TTC549 (cell line): ENCODE data around the gene TRIM6.
"Not testable (repeated sequence)": the region's sequence is repeated elsewhere in the genome, so short reads cannot be mapped to it uniquely, and the experiment has no call there.

Experiments
- FAIRE-seq: peaks from 2 replicates; lab custom pipeline; 2012; peaks lifted over from hg19 to GRCh38; lab: Jason Lieb, UNC

Gene TRIM6

DNA sequence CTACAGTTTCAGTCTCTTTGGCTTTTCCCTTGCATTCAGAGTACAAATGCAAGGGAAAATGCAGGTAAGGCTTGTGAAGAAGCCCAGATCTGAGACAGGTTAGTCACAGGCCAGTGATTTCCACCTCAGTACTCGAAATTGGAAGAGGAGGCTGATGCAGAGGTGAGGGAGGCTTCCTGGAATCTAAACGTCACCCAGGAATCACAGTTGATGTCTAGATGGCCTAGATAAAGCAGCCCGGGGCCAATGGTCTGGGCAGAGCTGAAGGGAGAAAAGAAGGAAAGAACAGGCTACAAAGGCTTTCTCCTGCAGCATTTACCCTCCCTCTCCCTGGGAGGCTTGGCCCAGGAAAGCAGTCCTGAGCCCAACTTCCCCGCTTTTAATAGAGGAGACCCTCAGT is 8.5 kb downstream of the TRIM6 start:
- FAIRE-seq, result no peak

DNA sequence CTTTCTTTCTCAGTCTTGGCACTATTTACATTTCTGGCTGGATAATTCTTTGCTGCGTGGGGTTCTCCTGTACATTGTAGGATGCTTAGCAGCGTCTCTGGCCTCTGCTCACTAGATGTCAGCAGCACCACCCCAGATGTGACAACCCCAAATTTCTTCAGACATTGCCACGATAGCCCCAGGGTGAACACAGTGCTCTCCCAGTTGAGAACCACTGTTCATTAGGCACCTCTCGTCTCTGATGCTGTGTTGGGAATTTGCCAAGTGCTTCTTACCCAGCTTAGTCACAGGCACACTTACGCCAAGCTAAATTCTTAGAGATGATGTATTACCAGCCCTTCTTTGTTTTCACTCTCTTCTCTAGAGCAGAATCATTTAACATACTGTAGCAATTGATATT is 9.4 kb downstream of the TRIM6 start:
- no peak for FAIRE-seq

DNA sequence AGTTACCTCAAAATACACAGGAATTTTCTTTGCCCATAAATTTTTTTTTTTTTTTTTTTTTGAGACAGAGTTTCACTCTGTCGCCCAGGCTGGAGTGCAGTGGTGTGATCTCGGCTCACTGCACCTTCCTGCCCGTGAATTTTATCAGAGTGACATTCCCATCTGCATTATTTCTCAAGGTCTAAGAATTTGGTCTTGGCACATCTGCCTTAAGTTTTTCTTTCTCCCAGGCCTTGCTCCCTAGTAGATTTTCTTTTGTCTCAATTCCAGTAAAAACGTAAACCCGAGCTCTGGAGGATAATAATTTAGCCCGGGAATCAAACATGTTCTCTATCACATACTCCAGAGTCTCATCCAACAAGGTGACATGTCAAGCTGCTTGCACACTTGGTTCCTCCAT is 12.4 kb downstream of the TRIM6 start:
- no peak for FAIRE-seq

DNA sequence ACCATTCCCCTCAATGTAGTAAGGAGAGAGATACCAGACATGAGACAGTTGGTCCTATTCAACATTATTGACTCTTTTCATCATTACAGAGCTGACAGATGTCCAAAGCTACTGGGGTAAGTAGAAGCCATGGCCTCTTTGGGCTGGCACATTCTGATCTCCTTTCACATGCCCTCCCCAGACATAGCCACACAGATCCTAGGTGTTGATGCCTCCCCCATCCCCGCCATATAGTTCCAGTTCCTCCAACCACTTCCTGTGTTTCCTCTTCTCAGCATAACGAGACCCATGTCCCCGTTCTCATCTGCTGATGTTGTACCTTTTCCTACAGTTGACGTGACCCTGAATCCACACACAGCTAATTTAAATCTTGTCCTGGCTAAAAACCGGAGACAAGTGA is 14.0 kb downstream of the TRIM6 start:
- FAIRE-seq, result no peak

DNA sequence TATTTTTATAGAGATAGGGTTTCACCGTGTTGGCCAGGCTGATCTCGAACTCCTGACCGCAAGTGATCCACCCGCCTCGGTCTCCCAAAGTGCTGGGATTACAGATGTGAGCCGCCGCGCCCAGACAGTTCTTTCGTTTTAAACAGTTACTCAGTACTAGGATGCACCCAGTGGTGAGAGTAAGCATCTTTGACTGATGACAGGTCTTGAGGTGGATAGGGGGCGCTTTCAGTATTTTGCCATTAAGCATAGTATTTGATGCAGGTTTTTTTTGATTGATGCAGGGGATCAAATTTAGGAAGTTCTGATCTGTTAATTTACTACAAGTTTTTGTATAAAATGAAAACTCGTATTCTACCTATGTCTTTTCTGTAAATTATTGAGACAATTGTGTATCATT is 15.2 kb downstream of the TRIM6 start:
- no peak for FAIRE-seq

DNA sequence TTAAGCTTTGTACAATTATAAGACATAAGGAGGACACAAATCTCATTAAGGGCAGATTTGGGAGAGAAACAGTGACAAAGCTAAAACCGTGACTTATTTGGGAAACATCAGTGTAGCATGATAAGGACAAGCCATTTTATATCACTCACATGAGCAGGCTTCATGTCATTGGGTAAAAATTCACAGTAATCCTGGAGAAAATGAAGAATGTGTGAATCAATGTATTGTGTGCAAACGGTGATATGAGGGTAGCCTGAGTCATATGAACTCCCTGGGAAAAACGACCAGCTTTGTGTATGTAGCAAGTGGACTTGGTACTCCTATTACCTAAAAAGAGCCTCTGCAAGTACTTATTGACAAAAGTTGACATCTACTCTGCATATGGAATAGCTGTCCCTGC is 22.4 kb downstream of the TRIM6 start:
- FAIRE-seq, result no peak

DNA sequence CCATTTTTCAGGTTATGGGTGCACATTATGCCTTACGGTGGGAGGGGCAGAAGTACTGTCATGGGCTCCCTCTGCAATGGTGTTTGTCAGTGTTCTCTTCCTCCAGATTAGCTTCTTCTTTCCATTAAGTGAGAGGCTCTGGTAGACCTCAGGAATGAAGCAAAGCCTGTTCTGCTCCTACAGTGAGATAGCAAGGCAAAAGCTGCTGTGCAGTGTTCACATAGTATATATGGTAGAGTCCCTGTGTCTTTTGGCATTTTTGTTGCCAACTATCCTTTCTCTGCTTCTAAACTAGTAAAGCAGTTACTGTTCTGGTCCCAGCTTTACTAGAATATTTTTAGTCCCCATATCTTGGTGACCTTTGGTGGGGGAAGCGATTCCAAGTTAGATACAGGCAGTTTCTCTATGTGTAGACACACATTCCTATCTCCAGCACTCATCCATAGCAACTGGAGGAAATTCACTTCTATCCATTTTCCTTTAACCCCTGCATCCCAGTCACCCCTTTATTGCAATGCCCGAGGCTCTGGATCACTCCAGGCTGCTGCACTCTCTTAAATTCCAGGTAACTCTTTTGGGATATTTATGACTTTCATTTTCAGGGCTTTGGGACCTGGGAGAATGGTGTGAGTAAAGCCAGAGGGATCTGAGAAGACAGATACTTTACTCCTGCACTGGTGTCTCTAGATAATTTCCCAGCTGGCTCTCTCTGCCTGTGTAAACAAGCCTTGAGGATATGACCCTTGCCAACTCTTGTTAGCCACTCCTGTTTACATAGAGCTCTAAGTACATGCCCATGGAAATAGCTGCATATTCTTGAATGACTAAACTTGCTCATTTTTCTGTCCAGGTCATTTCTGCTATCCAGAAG is 24.4 kb downstream of the TRIM6 start:
- no peak for FAIRE-seq

DNA sequence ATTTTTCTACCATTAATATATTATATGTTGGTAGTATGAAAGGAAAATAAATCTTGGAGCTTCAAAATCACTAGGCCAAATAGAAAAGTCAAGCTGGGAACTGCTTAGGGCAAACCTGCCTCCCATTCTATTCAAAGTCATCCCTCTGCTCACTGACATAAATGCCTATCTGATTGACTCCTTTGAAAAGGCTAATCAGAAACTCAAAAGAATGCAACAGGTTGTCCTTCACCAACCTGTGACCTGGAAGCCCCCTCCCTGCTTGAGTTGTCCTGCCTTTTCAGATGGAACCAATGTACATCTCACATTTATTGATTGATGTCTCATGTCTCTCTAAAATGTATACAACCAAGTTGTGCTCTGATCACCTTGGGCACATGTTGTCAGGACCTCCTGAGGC is 25.1 kb downstream of the TRIM6 start:
- FAIRE-seq, result no peak

DNA sequence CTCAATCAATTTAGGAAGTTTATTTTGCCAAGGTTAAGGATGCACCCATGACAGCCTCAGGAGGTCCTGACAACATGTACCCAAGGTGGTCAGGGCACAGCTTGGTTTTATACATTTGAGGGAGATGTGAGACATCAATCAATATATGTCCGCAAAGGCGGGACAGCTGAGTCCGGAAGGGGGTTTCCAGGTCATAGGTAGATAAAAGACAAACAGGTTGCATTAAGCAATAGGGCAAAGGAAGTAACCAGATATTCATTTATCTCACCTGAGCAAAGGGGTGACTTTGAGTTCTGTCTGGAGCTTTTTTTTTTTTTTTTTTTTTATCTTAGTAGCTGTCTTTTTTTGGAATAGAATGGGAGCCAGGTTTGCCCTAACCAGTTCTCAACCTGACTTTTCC is 26.4 kb downstream of the TRIM6 start:
- no peak for FAIRE-seq

DNA sequence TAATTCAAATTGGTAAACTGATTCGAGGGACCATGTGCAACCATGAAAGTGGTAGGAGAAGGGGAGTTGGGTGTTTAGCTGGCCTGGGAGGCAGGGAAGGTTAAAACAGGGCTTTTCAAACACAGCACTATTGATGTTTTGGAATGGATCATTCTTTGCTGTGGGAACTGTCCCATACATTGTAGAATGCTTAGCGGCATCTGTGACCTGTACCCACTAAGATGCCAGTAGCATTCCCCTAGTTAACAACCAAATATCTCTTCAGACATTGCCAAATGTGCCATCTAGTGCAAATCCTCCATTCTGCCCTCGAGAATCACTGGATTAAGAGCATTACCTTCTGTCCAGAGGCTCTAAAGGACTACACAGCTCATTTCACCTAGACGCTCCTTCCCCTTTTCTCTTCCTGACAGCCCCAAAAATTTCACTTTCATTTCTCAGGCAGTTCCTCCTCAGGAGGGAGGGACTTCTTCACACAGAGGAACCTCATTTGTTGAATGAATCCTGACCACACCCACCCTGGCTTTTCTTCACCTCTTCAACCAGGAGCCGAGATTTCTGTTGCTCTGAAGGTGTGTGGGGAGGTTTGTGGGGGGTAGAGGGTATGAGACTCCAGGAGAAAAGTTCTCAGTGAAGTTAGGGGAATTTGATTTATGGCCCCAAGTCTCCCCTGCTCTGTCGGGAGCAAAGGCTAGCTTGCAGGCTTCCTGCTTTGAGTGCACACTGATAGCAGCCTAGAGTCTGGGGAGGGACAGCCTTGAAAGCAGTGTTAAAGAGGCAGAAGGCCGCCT is 28.2 kb downstream of the TRIM6 start, which contains the start of gene TRIM34:
TRIM34 (plus strand) TSS at position 513 of the 791 bp plus-strand sequence. CDS start 7,331 bp downstream, outside the sequence.
- FAIRE-seq, result no peak

DNA sequence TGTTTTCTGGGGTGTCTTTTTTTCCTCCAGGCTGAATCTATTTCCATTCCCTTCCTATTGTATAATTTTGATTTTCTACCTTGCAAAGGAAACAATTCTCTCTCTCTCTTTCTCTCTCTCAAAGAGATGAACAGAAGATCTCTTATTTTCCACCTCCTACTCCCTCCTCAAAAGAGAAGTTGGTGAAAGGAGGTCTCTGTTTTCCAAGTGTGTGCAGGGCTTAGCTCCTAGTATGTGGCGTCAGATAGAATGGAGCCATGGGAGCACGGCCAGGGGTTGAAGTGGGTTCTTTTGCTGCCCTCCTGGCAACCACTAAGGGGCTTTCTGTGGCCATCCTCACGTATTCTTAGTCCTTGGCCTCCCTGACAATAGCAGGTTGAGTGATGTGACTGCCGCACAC is 28.8 kb downstream of the TRIM6 start:
- no peak for FAIRE-seq

DNA sequence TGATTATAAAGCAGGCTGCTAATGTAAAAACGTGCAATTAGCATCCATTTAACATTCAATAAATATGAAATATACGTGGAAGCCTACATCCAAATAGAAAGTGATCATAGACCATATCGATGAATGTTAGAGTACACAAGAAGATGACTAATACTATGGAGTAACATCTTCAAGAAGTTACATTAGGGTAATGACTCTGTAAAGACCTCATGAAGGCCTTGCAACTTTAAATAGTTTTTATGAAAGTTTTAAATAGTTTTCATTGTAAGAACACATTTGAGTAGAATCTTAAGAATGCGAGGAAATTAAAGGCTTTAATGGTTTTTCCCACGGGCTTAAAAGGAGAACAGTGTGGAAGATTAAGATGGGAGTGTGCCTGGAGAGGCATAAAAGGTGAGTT is 29.8 kb downstream of the TRIM6 start:
- no peak for FAIRE-seq

DNA sequence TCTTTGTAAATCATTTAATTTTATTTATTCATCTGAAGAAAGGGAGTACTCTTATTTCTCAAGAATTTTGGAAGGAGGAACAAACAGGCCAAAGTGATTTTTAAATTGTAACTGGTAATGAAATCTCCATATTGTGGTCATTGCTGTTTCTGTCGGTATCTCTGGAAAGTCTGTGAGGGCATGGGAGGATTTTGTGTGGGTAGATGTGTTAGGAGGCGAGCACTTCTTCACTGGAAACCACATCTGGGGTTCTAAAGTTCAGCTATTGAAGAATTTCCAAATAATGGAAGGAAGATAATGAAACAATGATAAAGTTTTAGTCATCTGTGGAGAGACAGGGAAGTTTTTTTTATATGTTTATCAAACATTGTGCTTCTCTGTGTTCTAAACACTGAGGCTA is 35.0 kb downstream of the TRIM6 start:
- no peak for FAIRE-seq

DNA sequence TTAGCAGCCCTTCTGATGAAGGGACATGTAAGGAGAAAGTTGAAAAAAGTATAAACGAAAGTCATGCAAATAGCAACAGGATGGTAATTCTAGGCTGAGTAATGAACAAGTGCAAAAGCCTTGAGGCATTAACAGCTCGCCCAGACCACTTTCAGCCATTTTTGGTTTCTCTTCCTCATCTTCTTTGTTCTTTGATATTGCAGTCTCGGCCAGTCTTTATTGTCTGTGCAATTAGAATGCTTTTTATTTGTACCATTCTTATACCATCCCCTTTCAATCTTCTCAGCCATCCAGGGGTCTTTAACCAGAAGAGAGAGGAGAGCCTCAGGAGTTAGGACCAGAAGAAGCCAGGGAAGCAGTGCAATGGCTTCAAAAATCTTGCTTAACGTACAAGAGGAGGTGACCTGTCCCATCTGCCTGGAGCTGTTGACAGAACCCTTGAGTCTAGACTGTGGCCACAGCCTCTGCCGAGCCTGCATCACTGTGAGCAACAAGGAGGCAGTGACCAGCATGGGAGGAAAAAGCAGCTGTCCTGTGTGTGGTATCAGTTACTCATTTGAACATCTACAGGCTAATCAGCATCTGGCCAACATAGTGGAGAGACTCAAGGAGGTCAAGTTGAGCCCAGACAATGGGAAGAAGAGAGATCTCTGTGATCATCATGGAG is 35.7 kb downstream of the TRIM6 start:
- FAIRE-seq, result no peak

DNA sequence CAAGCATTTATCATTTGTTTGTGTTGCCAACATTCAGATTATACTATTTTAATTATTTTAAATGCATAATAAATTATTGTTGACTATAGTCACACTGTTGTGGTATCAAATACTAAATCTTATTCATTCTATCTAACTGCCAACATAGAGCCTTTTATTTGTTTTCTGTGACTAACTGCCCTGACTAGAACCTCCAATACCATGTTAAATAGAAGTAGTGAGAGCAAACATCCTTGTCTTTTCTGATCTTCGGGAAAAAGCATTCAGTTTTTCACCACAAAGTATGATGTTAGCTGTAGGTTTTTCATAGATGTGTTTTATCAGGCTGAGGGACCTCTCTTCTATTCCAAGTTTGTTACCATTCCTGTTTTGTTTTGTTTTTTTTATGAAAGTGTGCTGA is 43.5 kb downstream of the TRIM6 start:
- FAIRE-seq, result no peak

DNA sequence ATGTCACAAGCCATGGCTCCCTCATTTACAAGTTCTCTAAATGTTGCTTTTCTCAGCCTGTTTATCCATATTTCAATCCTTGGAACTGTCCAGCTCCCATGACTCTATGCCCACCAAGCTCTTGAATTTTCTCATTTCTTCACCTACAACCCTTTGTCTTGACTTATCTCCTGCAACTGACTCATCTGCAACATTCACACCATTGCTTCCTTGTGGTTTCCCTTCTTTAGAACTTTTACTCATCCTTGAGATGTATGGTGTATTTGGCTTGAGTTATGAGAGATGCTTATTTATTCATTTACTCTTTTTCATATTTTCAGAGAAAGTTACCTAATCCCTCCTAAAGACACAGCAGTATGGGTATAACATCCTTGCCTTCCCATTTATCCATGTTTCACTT is 47.1 kb downstream of the TRIM6 start:
- FAIRE-seq, result no peak

DNA sequence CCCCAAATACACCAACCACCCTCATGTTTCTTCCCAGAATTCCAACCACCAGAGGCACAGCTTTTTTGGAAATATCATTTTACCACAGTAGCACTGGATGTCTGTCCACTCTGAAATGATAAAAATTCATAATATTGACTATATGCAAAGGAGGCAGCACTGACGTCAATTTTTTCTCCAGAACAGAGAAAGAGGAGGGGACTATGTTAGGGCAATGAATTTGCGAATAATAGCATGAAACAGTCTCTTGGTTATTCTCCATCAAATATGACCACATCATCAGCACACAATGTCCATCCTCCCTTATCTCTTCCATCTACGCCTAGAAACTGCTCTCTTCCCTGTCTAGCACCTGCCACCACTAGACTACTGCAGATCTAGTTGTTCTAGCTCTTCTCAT is 49.7 kb downstream of the TRIM6 start:
- no peak for FAIRE-seq

DNA sequence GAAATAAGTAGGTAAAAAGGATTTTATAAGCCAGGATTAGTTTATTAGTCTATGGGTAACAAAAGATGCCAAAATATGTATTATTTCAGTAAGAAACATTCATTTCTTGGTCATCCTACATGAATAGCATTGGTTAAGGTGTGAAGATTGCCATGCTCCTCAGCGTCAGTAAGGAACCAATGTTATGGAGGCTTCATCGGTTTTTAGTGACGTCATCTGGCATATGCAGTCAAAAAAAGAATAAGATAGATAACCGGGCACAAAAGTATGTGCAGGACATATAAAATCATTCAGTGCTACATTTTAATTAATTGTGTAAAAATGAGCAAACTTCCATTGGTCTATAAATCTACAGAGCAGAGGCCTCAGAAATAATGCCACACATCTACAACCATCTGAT is 59.0 kb downstream of the TRIM6 start:
- FAIRE-seq, result no peak

DNA sequence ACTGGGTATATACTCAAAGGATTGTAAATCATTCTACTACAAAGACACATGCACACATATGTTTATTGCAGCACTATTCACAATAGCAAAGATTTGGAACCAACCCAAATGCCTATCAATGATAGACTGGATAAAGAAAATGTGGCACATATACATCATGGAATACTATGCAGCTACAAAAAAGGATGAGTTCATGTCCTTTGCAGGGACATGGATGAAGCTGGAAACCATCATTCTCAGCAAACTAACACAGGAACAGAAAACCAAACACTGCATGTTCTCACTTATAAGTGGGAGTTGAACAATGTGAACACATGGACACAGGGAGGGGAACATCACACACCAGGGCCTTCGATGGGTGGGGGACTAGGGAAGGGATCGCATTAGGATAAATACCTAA is 60.5 kb downstream of the TRIM6 start:
- not testable (repeated sequence) for FAIRE-seq

DNA sequence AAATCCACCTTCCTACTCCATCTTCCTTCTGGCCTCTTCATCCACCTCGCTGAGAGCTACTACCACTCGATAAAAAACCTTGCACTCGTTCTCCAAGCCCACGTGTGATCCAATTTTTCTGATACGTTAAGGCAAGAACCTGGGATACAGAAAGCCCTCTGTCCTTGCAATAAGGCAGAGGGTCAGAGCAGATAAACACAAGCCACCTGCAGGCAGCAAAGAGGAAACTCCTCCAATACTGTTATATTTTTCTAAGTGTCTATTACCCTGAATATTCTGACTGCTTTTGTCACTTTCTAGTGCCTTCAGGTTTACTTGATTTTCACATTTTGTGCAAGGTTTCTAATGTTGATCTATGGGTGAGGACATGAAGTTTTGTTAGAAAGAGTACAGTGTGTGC is 61.9 kb downstream of the TRIM6 start:
- no peak for FAIRE-seq
